HG02981 (cell line): ENCODE data around the gene ZRANB2.
A peak's percentile ranks its signal among the peaks of the same experiment; 100 is the strongest.

Experiments used
- ATAC-seq: cut with Tn5 transposase; IDR thresholded peaks from one replicate; pipeline ENCODE4 v1.9.1; 2021; ENCODE audit warnings: mild to moderate bottlenecking, moderate library complexity; ENCODE audit not compliant: unreplicated experiment

Gene ZRANB2

GRCh38 chr1:71071720-71072119 is 9.1 kb downstream of the ZRANB2 start:
- ATAC-seq: no peak

- peak; percentile 66 for ATAC-seq
Observed at GRCh38 chr1:71068325-71069240, 12.3 kb downstream of the ZRANB2 start.

GRCh38 chr1:71054791-71055190 is 26.0 kb downstream of the ZRANB2 start:
- ATAC-seq: no peak

- ATAC-seq: no peak
Observed at GRCh38 chr1:71054281-71054731, 26.5 kb downstream of the ZRANB2 start.

- ATAC-seq: no peak
Observed at GRCh38 chr1:71053758-71054157, 27.1 kb downstream of the ZRANB2 start.

GRCh38 chr1:71053146-71053545 is 27.7 kb downstream of the ZRANB2 start:
- no peak for ATAC-seq

- ATAC-seq: peak; percentile 64
Observed at GRCh38 chr1:71049951-71050598, 30.8 kb downstream of the ZRANB2 start.

- ATAC-seq: no peak
Observed at GRCh38 chr1:71047635-71048607, 32.9 kb downstream of the ZRANB2 start, which contains the start of gene PTGER3. PTGER3 (minus strand) TSS chr1:71047816; CDS start chr1:71047577, 239 bp downstream.

- ATAC-seq: no peak
Observed at GRCh38 chr1:71046891-71047634, 33.8 kb downstream of the ZRANB2 start.

- no peak for ATAC-seq
Observed at GRCh38 chr1:71045463-71046028, 35.3 kb downstream of the ZRANB2 start.

- ATAC-seq: no peak
Observed at GRCh38 chr1:71044833-71045232, 36.0 kb downstream of the ZRANB2 start.

- ATAC-seq: no peak
Observed at GRCh38 chr1:71043065-71043464, 37.8 kb downstream of the ZRANB2 start.

GRCh38 chr1:71041806-71042205 is 39.0 kb downstream of the ZRANB2 start:
- ATAC-seq: no peak

GRCh38 chr1:71039661-71040262 is 41.1 kb downstream of the ZRANB2 start:
- ATAC-seq: no peak

- no peak for ATAC-seq
Observed at GRCh38 chr1:71038942-71039341, 41.9 kb downstream of the ZRANB2 start.

GRCh38 chr1:71037829-71038620 is 42.8 kb downstream of the ZRANB2 start:
- no peak for ATAC-seq

- ATAC-seq: no peak
Observed at GRCh38 chr1:71037066-71037465, 43.8 kb downstream of the ZRANB2 start.

GRCh38 chr1:71033136-71033535 is 47.7 kb downstream of the ZRANB2 start:
- ATAC-seq: no peak

- ATAC-seq: no peak
Observed at GRCh38 chr1:71031426-71031825, 49.4 kb downstream of the ZRANB2 start.
